A549 (cell line): ENCODE measurements around the gene ANKRD62. TPM values are rescaled to one million over a fixed set of nuclear protein-coding genes. Genes with fewer than 3 reads are reported as not detected.

Source experiments
- ATAC-seq, 2 experiments: fragments of 200-7000 bp in 1 of 2; fragments of >200 bp in 1 of 2; cut with Nextera tagmentation in 1 of 2; cut with Tn5 transposase in 1 of 2; 3 replicates each; pipeline versions ENCODE4 v1.8.0 to v1.9.1; 2018 to 2020; ENCODE audit warnings: mild to moderate bottlenecking in 1 of 2, moderate library complexity in 1 of 2
- CTCF ChIA-PET: fragments of 300-600 bp; sonication (Branson Sonifier 250); formaldehyde crosslinking; extraction: SDS; loops from one replicate; lab custom pipeline; 2021; ENCODE audit warnings: antibody characterized with exemption, inconsistent platforms; lab: Yijun Ruan, JAX
- POLR2A ChIA-PET: fragments of 350-600 bp; formaldehyde crosslinking; extraction: SDS; loops from one replicate; lab custom pipeline; 2021; ENCODE audit warnings: antibody characterized with exemption, inconsistent platforms; lab: Yijun Ruan, JAX
- DNase-seq, 2 experiments: peaks; one replicate each; pipeline versions ENCODE4 v3.0.0 to v3.0.0-alpha.2; 2011 to 2016; ENCODE audit warnings: low read depth in 1 of 2, low spot score in 1 of 2
- FAIRE-seq: peaks from 2 replicates; lab custom pipeline; 2011; peaks lifted over from hg19 to GRCh38; lab: Jason Lieb, UNC
- H3K27ac ChIP-seq, 2 experiments: fragments of >200 bp; sonication (Bioruptor Twin); formaldehyde crosslinking; 3 replicates each; pipeline ENCODE4 v1.5.1; 2016 to 2017
- H3K4me1 ChIP-seq: fragments of >200 bp; sonication (Bioruptor Twin); formaldehyde crosslinking; 3 replicates; pipeline ENCODE4 v1.6.1; 2016
- H3K4me2 ChIP-seq: fragments of >200 bp; sonication (Bioruptor Twin); formaldehyde crosslinking; 3 replicates; pipeline ENCODE4 v1.6.1; 2016
- H3K4me3 ChIP-seq: fragments of >200 bp; sonication (Bioruptor Twin); formaldehyde crosslinking; 3 replicates; pipeline ENCODE4 v1.5.1; 2016
- H3K9me3 ChIP-seq: fragments of >200 bp; sonication (Bioruptor Twin); formaldehyde crosslinking; 3 replicates; pipeline ENCODE4 v1.6.1; 2016
- CBX2 ChIP-seq: fragments of 200-600 bp; sonication (generic); IDR thresholded peaks from 2 replicates; pipeline ENCODE4 v1.6.1; 2016; ENCODE audit warnings: low read depth, mild to moderate bottlenecking, borderline replicate concordance
- HMGXB4 ChIP-seq: fragments of 250-450 bp; sonication (Bioruptor Pico); IDR thresholded peaks from 2 replicates; pipeline ENCODE4 v1.5.0; 2021; ENCODE audit warnings: mild to moderate bottlenecking, moderate library complexity, borderline replicate concordance
- HOXB13 ChIP-seq: fragments of 250-450 bp; sonication (Bioruptor Pico); IDR thresholded peaks from 2 replicates; pipeline ENCODE4 v1.5.0; 2020; ENCODE audit warnings: low read depth, mild to moderate bottlenecking, moderate library complexity
- KDM1A ChIP-seq: fragments of 200-600 bp; sonication (generic); IDR thresholded peaks from 2 replicates; pipeline ENCODE4 v1.6.1; 2016; ENCODE audit warnings: low read depth, mild to moderate bottlenecking
- MAFK ChIP-seq: fragments of 450-650 bp; IDR thresholded peaks from 2 replicates; pipeline ENCODE4 v1.6.1; 2014; ENCODE audit not compliant: partially characterized antibody
- NFE2L2 ChIP-seq: fragments of 150-350 bp; conservative IDR thresholded peaks from 2 replicates; pipeline ENCODE4 v1.6.1; 2014; ENCODE audit warnings: low read length
- NPAS2 ChIP-seq: fragments of 250-450 bp; sonication (Bioruptor Pico); IDR thresholded peaks from 2 replicates; pipeline ENCODE4 v1.8.0; 2022; ENCODE audit warnings: mild to moderate bottlenecking, moderate library complexity, borderline replicate concordance
- PHF8 ChIP-seq: fragments of 200-600 bp; sonication (generic); IDR thresholded peaks from 2 replicates; pipeline ENCODE4 v1.6.1; 2016; ENCODE audit warnings: low read depth, mild to moderate bottlenecking, antibody characterized with exemption, moderate library complexity, borderline replicate concordance
- POLR2A ChIP-seq: IDR thresholded peaks from 2 replicates; pipeline ENCODE4 v1.6.1; 2012; ENCODE audit warnings: mild to moderate bottlenecking, low read length
- POLR2AphosphoS2 ChIP-seq: conservative IDR thresholded peaks from 2 replicates; pipeline ENCODE4 v1.6.1; 2012; ENCODE audit warnings: low read length, improper control_type of control experiment, inconsistent platforms
- RAD21 ChIP-seq, 2 experiments: fragments of >200 bp in 1 of 2; sonication (Bioruptor Twin) in 1 of 2; formaldehyde crosslinking in 1 of 2; IDR thresholded peaks in 1 of 2; conservative IDR thresholded peaks in 1 of 2; 2 replicates in 1 of 2; 3 replicates in 1 of 2; pipeline ENCODE4 v1.6.1; 2012 to 2018; ENCODE audit warnings: inconsistent platforms in 1 of 2
- RNF2 ChIP-seq: fragments of 200-600 bp; sonication (generic); IDR thresholded peaks from 2 replicates; pipeline ENCODE4 v1.6.1; 2016; ENCODE audit warnings: low read depth, mild to moderate bottlenecking, antibody characterized with exemption, moderate library complexity, borderline replicate concordance
- SMC3 ChIP-seq: fragments of >200 bp; sonication (Bioruptor Twin); formaldehyde crosslinking; IDR thresholded peaks from 3 replicates; pipeline ENCODE4 v1.6.1; 2018; ENCODE audit warnings: inconsistent platforms
- SREBF2 ChIP-seq: fragments of 450-650 bp; IDR thresholded peaks from 2 replicates; pipeline ENCODE4 v1.6.1; 2014; ENCODE audit warnings: mild to moderate bottlenecking, moderate library complexity
- TFCP2L1 ChIP-seq: fragments of 250-450 bp; sonication (Bioruptor Pico); IDR thresholded peaks from 2 replicates; pipeline ENCODE4 v1.5.0; 2021; ENCODE audit warnings: mild to moderate bottlenecking
- TP53 ChIP-seq: fragments of 250-450 bp; sonication (Bioruptor Pico); IDR thresholded peaks from 2 replicates; pipeline ENCODE4 v1.5.0; 2021; ENCODE audit warnings: mild to moderate bottlenecking, moderate library complexity
- WGBS: methylation state at CpG from one replicate; pipeline ENCODE4 v1.1.6; 2017; ENCODE audit errors: missing lambda C conversion rate; 5-methylcytosine and 5-hydroxymethylcytosine counted together
- polyA plus RNA-seq, 4 experiments: library from polyadenylated mRNA; depleted of rRNA in 3 of 4; stranded (reverse); fragments of >200 nt; fragmentation: RNase III in 1 of 4; extraction: RNeasy Plus Mini Kit Qiagen cat#74134 plus additional on column Dnase treatment in 1 of 4; gene quantifications; 2 replicates in 3 of 4; 3 replicates in 1 of 4; pipeline ENCODE4 v1.2.3, GENCODE V29; 2011 to 2017
- TF ChIP-seq, protein P1 (sequence below): fragments of >200 bp; sonication (Bioruptor Twin); formaldehyde crosslinking; IDR thresholded peaks from 3 replicates; pipeline ENCODE4 v1.5.1; 2016

ANKRD62 gene
- polyA plus RNA-seq, 2 of the 4 experiments (the other 2 are of a cell fraction), result not detected

DNA sequence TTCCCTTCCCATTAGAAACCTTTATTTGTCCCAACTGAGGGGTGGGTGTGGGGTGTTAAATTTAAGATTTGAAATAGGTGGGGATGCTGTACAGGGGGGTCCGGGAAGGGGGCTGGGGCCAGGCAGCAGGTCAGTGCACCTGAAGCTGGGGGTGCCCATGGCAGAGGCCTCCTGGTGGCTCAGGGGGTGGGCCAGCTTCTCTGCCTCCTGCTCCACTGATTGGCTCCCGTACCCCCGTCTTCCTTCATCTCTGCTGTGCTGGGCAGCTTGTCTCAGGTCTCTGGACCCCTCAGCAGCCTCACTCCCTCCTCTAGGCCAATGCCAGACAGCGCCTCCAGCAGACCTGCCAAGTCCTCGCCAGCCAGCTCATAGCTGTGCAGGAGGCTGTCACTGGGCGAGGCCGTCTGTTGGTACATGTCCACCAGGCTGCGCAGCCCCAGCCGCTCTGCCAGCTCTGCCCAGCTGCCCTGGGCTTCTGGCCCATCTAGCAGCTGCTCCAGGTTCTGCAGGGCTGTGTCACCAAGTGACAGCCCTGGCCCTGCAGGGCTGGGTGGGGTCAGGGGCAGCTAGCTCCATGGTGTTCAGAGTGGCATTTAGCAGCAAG is 2.0 kb upstream of the ANKRD62 start:
- Histone ChIP-seq H3K4me1 (no peaks in the 10 kb centered on the region), H3K27ac (no peak overlapping the region), H3K4me2 (no peak overlapping the region), H3K4me3 (no peak overlapping the region), H3K9me3 (no peaks in the 10 kb centered on the region)
- CTCF ChIA-PET, result interaction anchor here (1.0 to 3.8 kb wide), 8 partner anchors 10 to 843 kb away, joined by 3 to 26 read pairs (median 4); no protein-coding TSS in a partner anchor
- no peak for FAIRE-seq
- TF ChIP-seq RAD21 (conservative IDR thresholded peaks at IDR 0.05 in 1 of 2, IDR thresholded peaks at IDR 0.05 in 1 of 2), result no peak
- DNase-seq, result no peak
- POLR2A ChIA-PET, result no interaction called here
- no peak for ATAC-seq
- 0% methylated on average over 1 of the region's 9 CpGs for WGBS

DNA sequence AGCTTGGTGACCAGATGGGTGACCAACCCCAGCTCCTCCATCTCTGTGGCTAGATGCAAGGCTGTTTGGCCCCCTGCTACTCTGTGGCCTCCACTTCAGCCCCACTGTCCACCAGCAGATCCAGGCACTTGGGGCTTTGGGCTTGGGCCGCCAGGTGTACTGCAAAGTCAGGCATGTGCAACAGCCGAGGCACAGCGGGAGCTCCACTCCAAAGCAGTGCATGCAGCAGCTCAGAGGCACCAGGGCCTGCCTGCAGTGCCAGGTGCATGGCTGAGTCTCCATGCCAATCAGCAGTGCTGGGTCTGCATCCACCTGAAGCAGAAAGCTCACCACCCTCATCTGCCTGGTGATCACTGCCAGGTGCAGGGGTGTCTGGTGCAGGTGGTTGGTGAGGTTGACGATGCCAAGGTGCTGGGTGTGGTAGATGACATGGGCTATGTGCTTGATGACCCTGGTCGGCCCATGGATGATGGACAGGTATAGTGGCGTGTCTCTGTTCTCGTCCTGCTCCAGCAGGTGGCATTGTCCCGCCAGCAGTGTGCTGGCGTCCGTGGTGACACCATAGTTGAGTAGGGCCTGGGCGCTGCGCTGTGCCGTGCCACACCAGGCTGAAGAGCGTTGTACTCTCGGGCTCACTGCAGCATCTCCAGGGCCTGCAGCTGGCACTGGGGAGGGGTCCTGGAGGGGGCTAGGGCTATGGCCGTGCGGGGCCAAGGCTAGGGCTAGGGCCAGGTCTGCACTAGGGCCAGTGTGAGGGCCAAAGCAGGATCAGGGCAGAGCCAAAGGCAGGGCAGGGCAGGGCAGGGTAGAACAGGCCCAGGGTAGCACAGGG is 1.0 kb upstream of the ANKRD62 start:
- peak overlapping the region; percentile 37; the same call in 1 of the 3 replicates for H3K4me2 ChIP-seq
- POLR2A ChIA-PET, result no interaction called here
- no CpG with 5 or more reads among the region's 17 CpGs for WGBS

GRCh38 chr18:12098374-12098773 is 4.7 kb downstream of the ANKRD62 start:
- ChIA-PET POLR2A (no interaction called here), CTCF (interaction anchor here (1.1 kb wide), 1 partner anchor 138 kb away, joined by 3 read pairs; no protein-coding TSS in a partner anchor)
- Histone ChIP-seq H3K4me2 (no peak overlapping the region), H3K27ac (no peak overlapping the region), H3K9me3 (no peaks in the 10 kb centered on the region), H3K4me1 (no peaks in the 10 kb centered on the region), H3K4me3 (no peak overlapping the region)
- WGBS, result 17% methylated on average over 5 of the region's 5 CpGs
- DNase-seq (no peak), ATAC-seq (no peak), FAIRE-seq (no peak)
- TF ChIP-seq TFCP2L1, result no peak
- no peak for TF ChIP-seq CBX2
- no peak for TF ChIP-seq MAFK
- no peak for TF ChIP-seq SREBF2
- TF ChIP-seq HOXB13 (CRISPR knock-in tag), result no peak
- TF ChIP-seq PHF8, result no peak
- TF ChIP-seq, protein P1, sequence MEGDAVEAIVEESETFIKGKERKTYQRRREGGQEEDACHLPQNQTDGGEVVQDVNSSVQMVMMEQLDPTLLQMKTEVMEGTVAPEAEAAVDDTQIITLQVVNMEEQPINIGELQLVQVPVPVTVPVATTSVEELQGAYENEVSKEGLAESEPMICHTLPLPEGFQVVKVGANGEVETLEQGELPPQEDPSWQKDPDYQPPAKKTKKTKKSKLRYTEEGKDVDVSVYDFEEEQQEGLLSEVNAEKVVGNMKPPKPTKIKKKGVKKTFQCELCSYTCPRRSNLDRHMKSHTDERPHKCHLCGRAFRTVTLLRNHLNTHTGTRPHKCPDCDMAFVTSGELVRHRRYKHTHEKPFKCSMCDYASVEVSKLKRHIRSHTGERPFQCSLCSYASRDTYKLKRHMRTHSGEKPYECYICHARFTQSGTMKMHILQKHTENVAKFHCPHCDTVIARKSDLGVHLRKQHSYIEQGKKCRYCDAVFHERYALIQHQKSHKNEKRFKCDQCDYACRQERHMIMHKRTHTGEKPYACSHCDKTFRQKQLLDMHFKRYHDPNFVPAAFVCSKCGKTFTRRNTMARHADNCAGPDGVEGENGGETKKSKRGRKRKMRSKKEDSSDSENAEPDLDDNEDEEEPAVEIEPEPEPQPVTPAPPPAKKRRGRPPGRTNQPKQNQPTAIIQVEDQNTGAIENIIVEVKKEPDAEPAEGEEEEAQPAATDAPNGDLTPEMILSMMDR, result no peak
- TF ChIP-seq NPAS2 (CRISPR knock-in tag), result no peak
- TF ChIP-seq HMGXB4 (CRISPR knock-in tag), result no peak
- TF ChIP-seq POLR2AphosphoS2, result no peak
- no peak for TF ChIP-seq NFE2L2
- TF ChIP-seq RNF2, result no peak
- no peak for TF ChIP-seq TP53 (CRISPR knock-in tag)
- TF ChIP-seq KDM1A, result no peak

More for the DNA sequence above, 1.0 kb upstream of the ANKRD62 start:
- FAIRE-seq, result no peak
- Histone ChIP-seq H3K4me1 (no peaks in the 10 kb centered on the region), H3K4me3 (no peak overlapping the region), H3K9me3 (no peaks in the 10 kb centered on the region), H3K27ac (peak overlapping the region in 1 of 2 experiments; percentile 64; a peak in 1 of 6 replicates)
- peak; percentile 95 to 99 for ATAC-seq
- peak; percentile 41 to 53 for DNase-seq
- CTCF ChIA-PET, result interaction anchor here (0.6 to 3.8 kb wide), 10 partner anchors 9 to 842 kb away, joined by 3 to 26 read pairs (median 4); no protein-coding TSS in a partner anchor
- TF ChIP-seq SMC3, result peak; percentile 61
- TF ChIP-seq, protein P1, result peak; percentile 53
- TF ChIP-seq KDM1A, result no peak
- TF ChIP-seq POLR2A, result no peak
- TF ChIP-seq HMGXB4 (CRISPR knock-in tag), result no peak
- TF ChIP-seq RAD21 (conservative IDR thresholded peaks at IDR 0.05 in 1 of 2, IDR thresholded peaks at IDR 0.05 in 1 of 2), result peak; percentile 74
- TF ChIP-seq, all 56 proteins: peak for 3
